ENCODE data around the gene ZBTB38.

The ZBTB38 gene

GRCh38 chr3:141377377-141377776 lies 9.1 kb downstream of the ZBTB38 start:
- Histone ChIP-seq H2BK5ac (ENCODE audit: low read length) (no peak overlapping the region), H2BK15ac (ENCODE audit: low read length) (no peak overlapping the region), H2BK120ac (ENCODE audit: low read depth, low read length) (no peak overlapping the region), H4K8ac (ENCODE audit: low read depth, low read length) (no peak overlapping the region), H3K4ac (ENCODE audit: low read length) (no peak overlapping the region), H3K23ac (ENCODE audit: low read depth, low read length, poor library complexity) (no peak overlapping the region), H3K4me3 (ENCODE audit: low read length in 2 of 2) (no peak overlapping the region), H3K9me3 (replicated peaks in 1 of 2; ENCODE audit: control insufficient read depth in 2 of 2, insufficient read depth in 1 of 2, low read depth in 1 of 2, low read length in 2 of 2) (peaks cover 0 to 2% of the 10 kb centered on the region in 2 donors), H4K91ac (ENCODE audit: low read depth, low read length, poor library complexity) (no peak overlapping the region), H3K18ac (ENCODE audit: low read length) (no peak overlapping the region), H3K4me1 (ENCODE audit: control insufficient read depth in 2 of 2, insufficient read depth in 1 of 2, low read depth in 1 of 2, low read length in 2 of 2) (peaks cover 0 to 6% of the 10 kb centered on the region in 2 donors), H3K9ac (ENCODE audit: low read depth, low read length, poor library complexity) (no peak overlapping the region), H3K36me3 (replicated peaks in 1 of 2; ENCODE audit: control insufficient read depth in 2 of 2, insufficient read depth in 2 of 2, low read length in 2 of 2) (peaks cover 2 to 31% of the 10 kb centered on the region in 2 donors), H2AFZ (ENCODE audit: low read length) (no peak overlapping the region), H2BK12ac (ENCODE audit: low read length) (no peak overlapping the region), H3K14ac (ENCODE audit: low read length) (no peak overlapping the region), H3K27me3 (ENCODE audit: control insufficient read depth in 3 of 3, insufficient read depth in 3 of 3, low read depth in 1 of 3, low read length in 3 of 3) (no peaks in the 10 kb centered on the region), H3K79me1 (ENCODE audit: low read depth, low read length) (no peaks in the 10 kb centered on the region), H3K27ac (replicated peaks; ENCODE audit: low read length) (no peak overlapping the region), H3K4me2 (ENCODE audit: insufficient read depth, low read length, poor library complexity, severe bottlenecking) (no peak overlapping the region), H2AK5ac (ENCODE audit: low read depth, low read length) (no peak overlapping the region)
- no peak for DNase-seq (ENCODE audit: low spot score)
- WGBS, 2 donors (ENCODE audit: extremely low coverage in 2 of 2, insufficient read length in 2 of 2, insufficient replicate concordance in 1 of 2): no CpG with 5 or more reads among the region's 3 CpGs

DNA sequence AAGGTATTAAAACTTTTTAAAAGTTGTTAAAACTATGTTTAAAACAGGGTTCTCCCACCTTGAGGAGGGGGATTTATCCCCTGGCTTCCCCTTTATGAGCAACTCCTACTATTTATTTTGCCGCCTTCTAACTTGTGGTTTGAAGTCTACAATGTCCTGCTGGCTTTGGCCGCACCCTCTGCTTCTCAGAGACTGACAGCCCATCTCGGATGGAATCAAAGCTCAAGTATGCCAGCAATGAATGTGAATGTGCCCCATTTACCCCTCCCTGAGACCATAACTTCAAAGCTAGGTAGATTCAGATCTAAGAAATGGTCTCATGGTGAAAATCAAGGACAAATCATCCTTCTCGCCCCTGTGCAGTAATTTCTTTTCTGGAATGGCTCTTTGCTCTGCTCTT lies 10.3 kb downstream of the ZBTB38 start:
- Histone ChIP-seq H3K27me3 (ENCODE audit: control insufficient read depth in 3 of 3, insufficient read depth in 3 of 3, low read depth in 1 of 3, low read length in 3 of 3) (no peaks in the 10 kb centered on the region), H2BK120ac (ENCODE audit: low read depth, low read length) (no peak overlapping the region), H2BK5ac (ENCODE audit: low read length) (no peak overlapping the region), H3K4me3 (ENCODE audit: low read length in 2 of 2) (no peak overlapping the region), H4K8ac (ENCODE audit: low read depth, low read length) (no peak overlapping the region), H3K36me3 (replicated peaks in 1 of 2; ENCODE audit: control insufficient read depth in 2 of 2, insufficient read depth in 2 of 2, low read length in 2 of 2) (peaks cover 2 to 38% of the 10 kb centered on the region in 2 donors), H2BK12ac (ENCODE audit: low read length) (no peak overlapping the region), H3K9me3 (replicated peaks in 1 of 2; ENCODE audit: control insufficient read depth in 2 of 2, insufficient read depth in 1 of 2, low read depth in 1 of 2, low read length in 2 of 2) (peaks cover 0 to 2% of the 10 kb centered on the region in 2 donors), H2AK5ac (ENCODE audit: low read depth, low read length) (no peak overlapping the region), H2AFZ (ENCODE audit: low read length) (no peak overlapping the region), H3K23ac (ENCODE audit: low read depth, low read length, poor library complexity) (no peak overlapping the region), H3K9ac (ENCODE audit: low read depth, low read length, poor library complexity) (no peak overlapping the region), H4K91ac (ENCODE audit: low read depth, low read length, poor library complexity) (no peak overlapping the region), H2BK15ac (ENCODE audit: low read length) (no peak overlapping the region), H3K18ac (ENCODE audit: low read length) (no peak overlapping the region), H3K27ac (replicated peaks; ENCODE audit: low read length) (no peak overlapping the region), H3K4ac (ENCODE audit: low read length) (no peak overlapping the region), H3K4me1 (ENCODE audit: control insufficient read depth in 2 of 2, insufficient read depth in 1 of 2, low read depth in 1 of 2, low read length in 2 of 2) (peaks cover 0 to 7% of the 10 kb centered on the region in 2 donors), H3K4me2 (ENCODE audit: insufficient read depth, low read length, poor library complexity, severe bottlenecking) (no peak overlapping the region), H3K14ac (ENCODE audit: low read length) (no peak overlapping the region), H3K79me1 (ENCODE audit: low read depth, low read length) (no peaks in the 10 kb centered on the region)
- WGBS, 2 donors (ENCODE audit: extremely low coverage in 2 of 2, insufficient read length in 2 of 2, insufficient replicate concordance in 1 of 2): no CpG with 5 or more reads among the region's 4 CpGs
- DNase-seq (ENCODE audit: low spot score): no peak

- H2BK5ac ChIP-seq (ENCODE audit: low read length): no peak overlapping the region
- H2BK120ac ChIP-seq (ENCODE audit: low read depth, low read length): no peak overlapping the region
- no peak overlapping the region for H3K18ac ChIP-seq (ENCODE audit: low read length)
- no peak overlapping the region for H3K14ac ChIP-seq (ENCODE audit: low read length)
- peaks cover 2 to 45% of the 10 kb centered on the region in 2 donors for H3K36me3 ChIP-seq (replicated peaks in 1 of 2; ENCODE audit: control insufficient read depth in 2 of 2, insufficient read depth in 2 of 2, low read length in 2 of 2)
- no peak overlapping the region for H3K4ac ChIP-seq (ENCODE audit: low read length)
- no peak overlapping the region for H3K23ac ChIP-seq (ENCODE audit: low read depth, low read length, poor library complexity)
- H3K4me1 ChIP-seq (ENCODE audit: control insufficient read depth in 2 of 2, insufficient read depth in 1 of 2, low read depth in 1 of 2, low read length in 2 of 2): peaks cover 0 to 5% of the 10 kb centered on the region in 2 donors
- H2BK12ac ChIP-seq (ENCODE audit: low read length): no peak overlapping the region
- no peak overlapping the region for H3K27ac ChIP-seq (replicated peaks; ENCODE audit: low read length)
- no CpG with 5 or more reads among the region's 12 CpGs for WGBS, 2 donors (ENCODE audit: extremely low coverage in 2 of 2, insufficient read length in 2 of 2, insufficient replicate concordance in 1 of 2)
- peaks cover 0 to 2% of the 10 kb centered on the region in 2 donors for H3K9me3 ChIP-seq (replicated peaks in 1 of 2; ENCODE audit: control insufficient read depth in 2 of 2, insufficient read depth in 1 of 2, low read depth in 1 of 2, low read length in 2 of 2)
- no peak for DNase-seq (ENCODE audit: low spot score)
- H4K91ac ChIP-seq (ENCODE audit: low read depth, low read length, poor library complexity): no peak overlapping the region
- H2AFZ ChIP-seq (ENCODE audit: low read length): no peak overlapping the region
- no peak overlapping the region for H2AK5ac ChIP-seq (ENCODE audit: low read depth, low read length)
- H2BK15ac ChIP-seq (ENCODE audit: low read length): no peak overlapping the region
- no peak overlapping the region for H3K4me2 ChIP-seq (ENCODE audit: insufficient read depth, low read length, poor library complexity, severe bottlenecking)
- H3K9ac ChIP-seq (ENCODE audit: low read depth, low read length, poor library complexity): no peak overlapping the region
- no peak overlapping the region for H3K4me3 ChIP-seq (ENCODE audit: low read length in 2 of 2)
- no peak overlapping the region for H4K8ac ChIP-seq (ENCODE audit: low read depth, low read length)
- H3K79me1 ChIP-seq (ENCODE audit: low read depth, low read length): no peaks in the 10 kb centered on the region
- H3K27me3 ChIP-seq (ENCODE audit: control insufficient read depth in 3 of 3, insufficient read depth in 3 of 3, low read depth in 1 of 3, low read length in 3 of 3): no peaks in the 10 kb centered on the region
These were observed 11.1 kb downstream of the ZBTB38 start for GRCh38 chr3:141379250-141379966.

DNA sequence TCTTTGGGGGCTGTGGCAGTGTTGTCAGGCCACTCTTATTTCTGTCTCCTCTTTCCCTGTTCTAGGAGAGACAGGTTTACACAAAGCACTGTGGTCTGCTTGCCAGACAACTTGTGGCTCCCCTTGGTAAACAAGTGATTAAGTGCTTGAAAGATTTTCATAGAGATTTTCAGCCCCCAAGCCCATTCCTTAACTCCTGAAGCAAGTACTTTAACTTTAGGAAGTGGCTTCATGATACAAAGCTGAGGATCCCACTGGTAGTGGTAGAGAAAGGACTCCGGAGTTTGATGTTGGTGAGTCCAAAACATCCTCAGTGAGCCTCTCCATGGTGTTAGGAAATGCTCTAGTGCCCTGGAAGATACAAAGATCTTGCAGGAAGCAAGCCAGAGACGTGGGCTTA lies 12.0 kb downstream of the ZBTB38 start:
- H2BK12ac ChIP-seq (ENCODE audit: low read length): no peak overlapping the region
- no peak overlapping the region for H2BK5ac ChIP-seq (ENCODE audit: low read length)
- no peak overlapping the region for H3K4me3 ChIP-seq (ENCODE audit: low read length in 2 of 2)
- no peak overlapping the region for H4K91ac ChIP-seq (ENCODE audit: low read depth, low read length, poor library complexity)
- H3K9ac ChIP-seq (ENCODE audit: low read depth, low read length, poor library complexity): no peak overlapping the region
- H2AFZ ChIP-seq (ENCODE audit: low read length): no peak overlapping the region
- no peak overlapping the region for H3K4me2 ChIP-seq (ENCODE audit: insufficient read depth, low read length, poor library complexity, severe bottlenecking)
- WGBS, 2 donors (ENCODE audit: extremely low coverage in 2 of 2, insufficient read length in 2 of 2, insufficient replicate concordance in 1 of 2): no CpG with 5 or more reads among the region's 2 CpGs
- H3K18ac ChIP-seq (ENCODE audit: low read length): no peak overlapping the region
- H2BK15ac ChIP-seq (ENCODE audit: low read length): no peak overlapping the region
- no peak overlapping the region for H3K14ac ChIP-seq (ENCODE audit: low read length)
- H3K79me1 ChIP-seq (ENCODE audit: low read depth, low read length): no peaks in the 10 kb centered on the region
- H3K36me3 ChIP-seq (replicated peaks in 1 of 2; ENCODE audit: control insufficient read depth in 2 of 2, insufficient read depth in 2 of 2, low read length in 2 of 2): peaks cover 2 to 48% of the 10 kb centered on the region in 2 donors
- H3K27ac ChIP-seq (replicated peaks; ENCODE audit: low read length): no peak overlapping the region
- H2BK120ac ChIP-seq (ENCODE audit: low read depth, low read length): no peak overlapping the region
- DNase-seq (ENCODE audit: low spot score): no peak
- H3K27me3 ChIP-seq (ENCODE audit: control insufficient read depth in 3 of 3, insufficient read depth in 3 of 3, low read depth in 1 of 3, low read length in 3 of 3): no peaks in the 10 kb centered on the region
- no peak overlapping the region for H3K23ac ChIP-seq (ENCODE audit: low read depth, low read length, poor library complexity)
- no peak overlapping the region for H4K8ac ChIP-seq (ENCODE audit: low read depth, low read length)
- H3K4me1 ChIP-seq (ENCODE audit: control insufficient read depth in 2 of 2, insufficient read depth in 1 of 2, low read depth in 1 of 2, low read length in 2 of 2): peaks cover 0 to 4% of the 10 kb centered on the region in 2 donors
- H3K9me3 ChIP-seq (replicated peaks in 1 of 2; ENCODE audit: control insufficient read depth in 2 of 2, insufficient read depth in 1 of 2, low read depth in 1 of 2, low read length in 2 of 2): peaks cover 0 to 2% of the 10 kb centered on the region in 2 donors
- no peak overlapping the region for H3K4ac ChIP-seq (ENCODE audit: low read length)
- no peak overlapping the region for H2AK5ac ChIP-seq (ENCODE audit: low read depth, low read length)

All from neuronal stem cell (in vitro differentiated cells).